ENCODE data around the gene RBM48. TPM values are rescaled to one million over a fixed set of nuclear protein-coding genes. Genes with fewer than 3 reads are reported as not detected.

Gene RBM48
- total and polyA plus RNA-seq, 10 donors: 6.6 to 28.3 (median 18.8) TPM

- Histone ChIP-seq H3K27ac (no peak overlapping the region), H3K4me3 (no peak overlapping the region), H3K36me3 (peaks cover 0 to 49% (median 24%) of the 10 kb centered on the region in 6 donors), H3K9me3 (no peaks in the 10 kb centered on the region), H3K27me3 (replicated peaks in 1 of 7) (no peaks in the 10 kb centered on the region), H3K4me1 (no peaks in the 10 kb centered on the region)
- intact Hi-C loops (cut with DNase I; ENCODE audit: low total_unique reads): no loop called here
- 91 to 97% (median 94%) methylated on average over 7 of the region's 7 CpGs for WGBS, 5 donors
- TF ChIP-seq POLR2AphosphoS5 (IDR thresholded peaks at IDR 0.05) (peak in 1 of 3 donors; percentile 18), POLR2A (IDR thresholded peaks at IDR 0.05) (no peak)
- no peak for DNase-seq
Observed at GRCh38 chr7:92557808-92558362, 29.3 kb downstream of the RBM48 start.

- no peak overlapping the region for H3K4me3 ChIP-seq
- DNase-seq: no peak
- H3K27ac ChIP-seq: no peak overlapping the region
- no peaks in the 10 kb centered on the region for H3K9me3 ChIP-seq
- H3K4me1 ChIP-seq: no peaks in the 10 kb centered on the region
- TF ChIP-seq POLR2A (IDR thresholded peaks at IDR 0.05): no peak
- TF ChIP-seq, protein P1, sequence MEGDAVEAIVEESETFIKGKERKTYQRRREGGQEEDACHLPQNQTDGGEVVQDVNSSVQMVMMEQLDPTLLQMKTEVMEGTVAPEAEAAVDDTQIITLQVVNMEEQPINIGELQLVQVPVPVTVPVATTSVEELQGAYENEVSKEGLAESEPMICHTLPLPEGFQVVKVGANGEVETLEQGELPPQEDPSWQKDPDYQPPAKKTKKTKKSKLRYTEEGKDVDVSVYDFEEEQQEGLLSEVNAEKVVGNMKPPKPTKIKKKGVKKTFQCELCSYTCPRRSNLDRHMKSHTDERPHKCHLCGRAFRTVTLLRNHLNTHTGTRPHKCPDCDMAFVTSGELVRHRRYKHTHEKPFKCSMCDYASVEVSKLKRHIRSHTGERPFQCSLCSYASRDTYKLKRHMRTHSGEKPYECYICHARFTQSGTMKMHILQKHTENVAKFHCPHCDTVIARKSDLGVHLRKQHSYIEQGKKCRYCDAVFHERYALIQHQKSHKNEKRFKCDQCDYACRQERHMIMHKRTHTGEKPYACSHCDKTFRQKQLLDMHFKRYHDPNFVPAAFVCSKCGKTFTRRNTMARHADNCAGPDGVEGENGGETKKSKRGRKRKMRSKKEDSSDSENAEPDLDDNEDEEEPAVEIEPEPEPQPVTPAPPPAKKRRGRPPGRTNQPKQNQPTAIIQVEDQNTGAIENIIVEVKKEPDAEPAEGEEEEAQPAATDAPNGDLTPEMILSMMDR (IDR thresholded peaks at IDR 0.05 in 8 of 11, conservative IDR thresholded peaks at IDR 0.05 in 3 of 11): no peak
- no peak for TF ChIP-seq POLR2AphosphoS5 (IDR thresholded peaks at IDR 0.05)
- H3K36me3 ChIP-seq: peaks cover 0 to 76% (median 48%) of the 10 kb centered on the region in 6 donors
- H3K27me3 ChIP-seq (replicated peaks in 1 of 7): no peaks in the 10 kb centered on the region
- intact Hi-C loops (cut with DNase I; ENCODE audit: low total_unique reads): no loop called here
Observed at GRCh38 chr7:92560602-92561001, 32.0 kb downstream of the RBM48 start.

DNA sequence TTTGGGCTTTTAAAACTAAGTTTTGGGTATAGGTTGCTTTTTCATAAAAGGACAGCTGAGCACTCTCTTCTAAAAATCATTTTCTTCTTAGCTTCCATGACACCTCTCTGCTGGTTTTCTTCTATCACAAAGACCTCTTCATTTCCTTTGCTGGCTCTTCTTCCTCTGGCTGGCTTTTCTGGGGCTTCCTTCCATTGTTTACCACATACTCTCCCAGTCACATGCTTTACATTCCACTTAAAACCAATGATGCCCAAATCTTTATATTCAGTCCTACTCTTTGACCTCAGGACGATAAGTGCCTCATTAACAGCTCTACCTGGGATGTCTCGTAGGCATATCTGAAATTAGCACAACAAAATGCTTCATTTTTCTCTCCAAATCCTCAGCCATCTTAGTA, 34.8 kb downstream of the RBM48 start:
- no peaks in the 10 kb centered on the region for H3K9me3 ChIP-seq
- H3K4me3 ChIP-seq: no peak overlapping the region
- H3K4me1 ChIP-seq: no peaks in the 10 kb centered on the region
- DNase-seq: no peak
- H3K27ac ChIP-seq: no peak overlapping the region
- intact Hi-C loops (cut with DNase I; ENCODE audit: low total_unique reads): no loop called here
- TF ChIP-seq POLR2A (IDR thresholded peaks at IDR 0.05): no peak
- no peak for TF ChIP-seq POLR2AphosphoS5 (IDR thresholded peaks at IDR 0.05)
- TF ChIP-seq, protein P1 (IDR thresholded peaks at IDR 0.05 in 8 of 11, conservative IDR thresholded peaks at IDR 0.05 in 3 of 11): no peak
- no peaks in the 10 kb centered on the region for H3K27me3 ChIP-seq (replicated peaks in 1 of 7)
- 76 to 94% (median 84%) methylated on average over 2 of the region's 2 CpGs for WGBS, 5 donors
- peaks cover 7 to 91% (median 67%) of the 10 kb centered on the region in 6 donors for H3K36me3 ChIP-seq

DNA sequence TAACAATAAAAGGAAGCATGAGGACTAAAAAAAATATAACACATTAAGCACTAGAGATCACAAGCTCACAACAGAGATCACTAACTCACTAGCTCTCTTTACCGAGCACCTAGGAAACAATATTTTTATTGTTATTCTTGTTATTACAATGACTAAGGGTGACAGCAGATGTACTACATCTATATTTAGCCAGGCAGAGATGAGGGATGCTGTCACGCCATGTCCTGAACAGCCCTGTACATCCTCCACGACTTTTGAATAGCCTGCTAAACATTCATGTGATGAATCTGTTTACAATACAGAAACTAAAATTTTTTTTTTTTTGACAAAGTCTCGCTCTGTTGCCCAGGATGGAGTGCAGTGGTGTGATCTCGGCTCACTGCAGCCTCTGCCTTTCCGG, 38.9 kb downstream of the RBM48 start:
- Histone ChIP-seq H3K36me3 (peaks cover 7 to 100% (median 78%) of the 10 kb centered on the region in 6 donors), H3K27me3 (replicated peaks in 1 of 7) (no peaks in the 10 kb centered on the region), H3K27ac (no peak overlapping the region), H3K4me1 (no peaks in the 10 kb centered on the region), H3K4me3 (no peak overlapping the region), H3K9me3 (no peaks in the 10 kb centered on the region)
- WGBS, 5 donors: 93 to 96% (median 94%) methylated on average over 6 of the region's 6 CpGs
- DNase-seq: no peak
- intact Hi-C loops (cut with DNase I; ENCODE audit: low total_unique reads): no loop called here
- TF ChIP-seq, protein P1 (IDR thresholded peaks at IDR 0.05 in 8 of 11, conservative IDR thresholded peaks at IDR 0.05 in 3 of 11): no peak

DNA sequence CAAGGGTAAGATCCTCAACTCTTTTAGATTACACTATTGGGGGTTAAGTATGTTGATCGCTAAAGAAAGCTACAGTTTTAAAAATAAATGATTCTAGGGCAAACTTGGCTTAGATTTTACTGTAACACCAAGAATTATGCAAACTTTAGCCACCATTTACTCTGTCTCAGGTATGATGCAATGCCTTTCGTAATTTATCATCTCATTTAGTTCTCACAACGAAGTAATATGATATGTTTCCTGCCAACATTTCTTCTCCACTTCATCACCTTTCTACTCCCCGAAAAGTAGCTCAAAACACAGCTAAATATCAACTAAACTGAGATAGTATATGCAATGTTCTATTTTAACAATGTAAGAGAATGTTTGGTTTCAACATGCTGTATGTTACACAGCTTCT, 40.5 kb downstream of the RBM48 start:
- intact Hi-C loops (cut with DNase I; ENCODE audit: low total_unique reads): no loop called here
- Histone ChIP-seq H3K27me3 (replicated peaks in 1 of 7) (no peaks in the 10 kb centered on the region), H3K4me3 (no peak overlapping the region), H3K36me3 (peaks cover 7 to 100% (median 71%) of the 10 kb centered on the region in 6 donors), H3K27ac (no peak overlapping the region), H3K9me3 (no peaks in the 10 kb centered on the region), H3K4me1 (no peaks in the 10 kb centered on the region)
- no peak for TF ChIP-seq POLR2A (IDR thresholded peaks at IDR 0.05)
- no peak for TF ChIP-seq POLR2AphosphoS5 (IDR thresholded peaks at IDR 0.05)
- WGBS, 5 donors: 58 to 92% (median 84%) methylated on average over 4 of the region's 4 CpGs
- no peak for DNase-seq
